HepG2 (cell line): Measurements from ENCODE around the gene PODN. TPM values are rescaled to one million over a fixed set of nuclear protein-coding genes. Genes with fewer than 3 reads are reported as not detected.

Experiments
- ERF ChIP-seq: IDR thresholded peaks from 2 replicates; pipeline ENCODE4 v1.6.1; 2018; ENCODE audit warnings: missing biosample characterization, missing genetic modification reagents
- FOSL2 ChIP-seq: sonication (generic); formaldehyde crosslinking; IDR thresholded peaks from 2 replicates; pipeline ENCODE4 v1.4.0; 2020; ENCODE audit warnings: missing genetic modification reagents
- SP4 ChIP-seq: sonication (generic); formaldehyde crosslinking; IDR thresholded peaks from 2 replicates; pipeline ENCODE4 v1.8.1; 2023; ENCODE audit warnings: mild to moderate bottlenecking, missing genetic modification reagents
- ZNF839 ChIP-seq: sonication (generic); formaldehyde crosslinking; IDR thresholded peaks from 2 replicates; pipeline ENCODE4 v1.4.0; 2020; ENCODE audit warnings: missing genetic modification reagents, mild to moderate bottlenecking, borderline replicate concordance
- polyA plus RNA-seq, 8 experiments: library from polyadenylated mRNA; depleted of rRNA in 3 of 8; stranded (reverse) in 7 of 8; unstranded in 1 of 8; fragments of >200 nt; fragmentation: Illumina TruSeq in 4 of 8; extraction: Trizol in 4 of 8; gene quantifications; 2 replicates each; pipeline versions ENCODE4 v1.2.1 to v1.2.3, GENCODE V29; 2011 to 2016; ENCODE audit warnings: low read depth in 4 of 8, missing spikeins in 1 of 8, mixed read lengths in 1 of 8; ENCODE audit not compliant: insufficient read depth in 1 of 8
- small RNA-seq, 3 experiments: library from RNA; depleted of rRNA; stranded (forward); fragments of <200 nt; gene quantifications; one replicate each; pipeline ENCODE3, GENCODE V24; 2012; ENCODE audit warnings: low read depth in 2 of 3, low replicate concordance in 1 of 3; ENCODE audit not compliant: insufficient read length in 3 of 3, insufficient read depth in 2 of 3
- total RNA-seq, 5 experiments: library from RNA; depleted of rRNA; stranded (reverse); fragments of >200 nt; fragmentation: Illumina TruSeq; extraction: Trizol; gene quantifications; 2 replicates each; pipeline ENCODE4 v1.2.3, GENCODE V29; 2016; ENCODE audit warnings: low read depth in 1 of 5
- TF ChIP-seq, protein P1 (sequence below): sonication (generic); formaldehyde crosslinking; IDR thresholded peaks from 2 replicates; pipeline ENCODE4 v1.8.1; 2023; ENCODE audit warnings: mild to moderate bottlenecking, missing genetic modification reagents
- TF ChIP-seq, protein P2 (sequence below): sonication (generic); formaldehyde crosslinking; IDR thresholded peaks from 2 replicates; pipeline ENCODE4 v1.4.0; 2020; ENCODE audit warnings: missing genetic modification reagents
- TF ChIP-seq, protein P3 (sequence below): IDR thresholded peaks from 2 replicates; pipeline ENCODE4 v1.6.1; 2016; ENCODE audit warnings: mild to moderate bottlenecking, missing biosample characterization, missing genetic modification reagents

Gene PODN
- total and polyA plus RNA-seq, 2 of the 13 experiments (the other 11 are each of a cell fraction or from before 2014, with no cell fraction given) = 0.13 TPM; not detected in 1

DNA sequence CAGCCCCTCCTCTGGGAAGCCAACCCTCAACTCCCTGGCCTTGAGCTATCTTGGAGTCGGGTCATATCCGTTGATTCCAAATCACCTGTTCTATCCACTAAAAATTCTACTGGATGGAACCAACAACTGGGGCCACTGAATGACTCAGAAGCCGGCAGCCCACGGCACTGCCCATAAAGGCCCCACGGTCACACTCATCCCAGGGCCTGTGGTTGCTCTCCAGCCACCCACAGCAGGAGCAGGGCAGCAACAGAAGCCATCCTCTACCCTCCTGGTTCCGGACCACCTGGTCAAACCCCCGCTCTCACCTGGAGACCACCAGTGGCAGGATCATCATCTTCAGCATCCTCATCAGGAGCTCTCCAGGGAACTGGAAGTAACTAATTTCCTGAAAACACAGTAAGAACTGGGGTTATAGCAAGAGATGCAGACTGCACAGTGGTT, 72.1 kb downstream of the PODN start (continued):
- TF ChIP-seq, protein P1, sequence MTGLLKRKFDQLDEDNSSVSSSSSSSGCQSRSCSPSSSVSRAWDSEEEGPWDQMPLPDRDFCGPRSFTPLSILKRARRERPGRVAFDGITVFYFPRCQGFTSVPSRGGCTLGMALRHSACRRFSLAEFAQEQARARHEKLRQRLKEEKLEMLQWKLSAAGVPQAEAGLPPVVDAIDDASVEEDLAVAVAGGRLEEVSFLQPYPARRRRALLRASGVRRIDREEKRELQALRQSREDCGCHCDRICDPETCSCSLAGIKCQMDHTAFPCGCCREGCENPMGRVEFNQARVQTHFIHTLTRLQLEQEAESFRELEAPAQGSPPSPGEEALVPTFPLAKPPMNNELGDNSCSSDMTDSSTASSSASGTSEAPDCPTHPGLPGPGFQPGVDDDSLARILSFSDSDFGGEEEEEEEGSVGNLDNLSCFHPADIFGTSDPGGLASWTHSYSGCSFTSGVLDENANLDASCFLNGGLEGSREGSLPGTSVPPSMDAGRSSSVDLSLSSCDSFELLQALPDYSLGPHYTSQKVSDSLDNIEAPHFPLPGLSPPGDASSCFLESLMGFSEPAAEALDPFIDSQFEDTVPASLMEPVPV = no peak
- TF ChIP-seq, protein P2, sequence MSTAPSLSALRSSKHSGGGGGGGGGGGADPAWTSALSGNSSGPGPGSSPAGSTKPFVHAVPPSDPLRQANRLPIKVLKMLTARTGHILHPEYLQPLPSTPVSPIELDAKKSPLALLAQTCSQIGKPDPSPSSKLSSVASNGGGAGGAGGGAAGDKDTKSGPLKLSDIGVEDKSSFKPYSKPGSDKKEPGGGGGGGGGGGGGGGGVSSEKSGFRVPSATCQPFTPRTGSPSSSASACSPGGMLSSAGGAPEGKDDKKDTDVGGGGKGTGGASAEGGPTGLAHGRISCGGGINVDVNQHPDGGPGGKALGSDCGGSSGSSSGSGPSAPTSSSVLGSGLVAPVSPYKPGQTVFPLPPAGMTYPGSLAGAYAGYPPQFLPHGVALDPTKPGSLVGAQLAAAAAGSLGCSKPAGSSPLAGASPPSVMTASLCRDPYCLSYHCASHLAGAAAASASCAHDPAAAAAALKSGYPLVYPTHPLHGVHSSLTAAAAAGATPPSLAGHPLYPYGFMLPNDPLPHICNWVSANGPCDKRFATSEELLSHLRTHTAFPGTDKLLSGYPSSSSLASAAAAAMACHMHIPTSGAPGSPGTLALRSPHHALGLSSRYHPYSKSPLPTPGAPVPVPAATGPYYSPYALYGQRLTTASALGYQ = no peak
- TF ChIP-seq ERF = no peak
- no peak for TF ChIP-seq FOSL2 (CRISPR knock-in tag)
- no peak for TF ChIP-seq ZNF839 (CRISPR knock-in tag)
- no peak for TF ChIP-seq SP4 (CRISPR knock-in tag)
- TF ChIP-seq, protein P3, sequence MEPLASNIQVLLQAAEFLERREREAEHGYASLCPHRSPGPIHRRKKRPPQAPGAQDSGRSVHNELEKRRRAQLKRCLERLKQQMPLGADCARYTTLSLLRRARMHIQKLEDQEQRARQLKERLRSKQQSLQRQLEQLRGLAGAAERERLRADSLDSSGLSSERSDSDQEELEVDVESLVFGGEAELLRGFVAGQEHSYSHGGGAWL (CRISPR knock-in tag) = no peak

Small RNA genes lying within 50 kb of the gene (small RNA-seq; reads per million reads assigned to genes)
- gene HIGD1AP11 = 0 reads per million in 3 experiments

Other genes with a start within 250 kb of the PODN start
- not detected in 2 replicates for gene ZYG11A, start 219.5 kb upstream of the PODN start, total RNA-seq (2016; rRNA removed; fragmentation: Illumina TruSeq; extraction: Trizol)
- not detected in 2 replicates for gene ZYG11A, start 219.5 kb upstream of the PODN start, polyA plus RNA-seq (2011; rRNA removed)
- gene ECHDC2, start 140.5 kb upstream of the PODN start, total RNA-seq (2016; rRNA removed; fragmentation: Illumina TruSeq; extraction: Trizol) = 27.3 and 48.1 TPM in 2 replicates
- 90.3 and 107 TPM in 2 replicates for gene ECHDC2, start 140.5 kb upstream of the PODN start, polyA plus RNA-seq (2011; rRNA removed)
- gene SCP2, start 134.9 kb upstream of the PODN start, total RNA-seq (2016; rRNA removed; fragmentation: Illumina TruSeq; extraction: Trizol) = 133 and 215 TPM in 2 replicates
- 45.6 and 59.0 TPM in 2 replicates for gene SCP2, start 134.9 kb upstream of the PODN start, polyA plus RNA-seq (2011; rRNA removed)
- 0.04 TPM in 1 of 2 replicates, not detected in the other for gene SLC1A7, start 80.4 kb downstream of the PODN start, total RNA-seq (2016; rRNA removed; fragmentation: Illumina TruSeq; extraction: Trizol)
- 2.0 and 4.8 TPM in 2 replicates for gene SLC1A7, start 80.4 kb downstream of the PODN start, polyA plus RNA-seq (2011; rRNA removed)
- 14.1 and 14.6 TPM in 2 replicates for gene CPT2, start 134.6 kb downstream of the PODN start, total RNA-seq (2016; rRNA removed; fragmentation: Illumina TruSeq; extraction: Trizol)
- gene CPT2, start 134.6 kb downstream of the PODN start, polyA plus RNA-seq (2011; rRNA removed) = 12.6 and 16.0 TPM in 2 replicates
- gene CZIB, start 158.4 kb downstream of the PODN start, total RNA-seq (2016; rRNA removed; fragmentation: Illumina TruSeq; extraction: Trizol) = 49.2 and 51.4 TPM in 2 replicates
- 64.8 and 67.0 TPM in 2 replicates for gene CZIB, start 158.4 kb downstream of the PODN start, polyA plus RNA-seq (2011; rRNA removed)
- 87.0 and 145 TPM in 2 replicates for gene MAGOH, start 176.3 kb downstream of the PODN start, total RNA-seq (2016; rRNA removed; fragmentation: Illumina TruSeq; extraction: Trizol)
- 22.9 and 24.1 TPM in 2 replicates for gene MAGOH, start 176.3 kb downstream of the PODN start, polyA plus RNA-seq (2011; rRNA removed)